SK-N-SH treated with all-trans-retinoic acid at 6 μM for 48 hours (cell line): Measurements from ENCODE around the gene IL1R1.

ENCODE experiments used
- ATAC-seq: fragments of 200-7000 bp; cut with Tn5 transposase; 3 replicates; pipeline ENCODE4 v1.9.1; 2020; ENCODE audit warnings: mild to moderate bottlenecking, moderate library complexity
- ARNTL ChIP-seq: fragments of 450-650 bp; formaldehyde crosslinking; IDR thresholded peaks from 2 replicates; pipeline ENCODE4 v1.5.0; 2020; ENCODE audit warnings: low read depth, mild to moderate bottlenecking, moderate library complexity, borderline replicate concordance
- BACH2 ChIP-seq: fragments of 250-450 bp; sonication (Bioruptor Pico); IDR thresholded peaks from 2 replicates; pipeline ENCODE4 v1.9.0; 2021; ENCODE audit warnings: mild to moderate bottlenecking, borderline replicate concordance
- ESRRG ChIP-seq: fragments of 250-450 bp; sonication (Bioruptor Pico); IDR thresholded peaks from 2 replicates; pipeline ENCODE4 v1.6.1; 2021; ENCODE audit warnings: mild to moderate bottlenecking
- ISL1 ChIP-seq: fragments of 250-450 bp; sonication (Bioruptor Pico); IDR thresholded peaks from 2 replicates; pipeline ENCODE4 v2.1.2; 2022; ENCODE audit warnings: mild to moderate bottlenecking, moderate library complexity
- OSR1 ChIP-seq: fragments of 250-450 bp; sonication (Bioruptor Pico); IDR thresholded peaks from 2 replicates; pipeline ENCODE4 v1.8.0; 2022; ENCODE audit warnings: moderate library complexity, mild to moderate bottlenecking, inconsistent platforms
- PATZ1 ChIP-seq: fragments of 250-450 bp; sonication (Bioruptor Pico); IDR thresholded peaks from 2 replicates; pipeline ENCODE4 v1.8.0; 2020; ENCODE audit warnings: mild to moderate bottlenecking, moderate library complexity, borderline replicate concordance
- PPARA ChIP-seq: fragments of 250-450 bp; sonication (Bioruptor Pico); IDR thresholded peaks from 2 replicates; pipeline ENCODE4 v1.5.0; 2020; ENCODE audit warnings: mild to moderate bottlenecking, borderline replicate concordance
- RARB ChIP-seq: fragments of 250-450 bp; sonication (Bioruptor Pico); IDR thresholded peaks from 2 replicates; pipeline ENCODE4 v1.8.0; 2021; ENCODE audit warnings: mild to moderate bottlenecking, moderate library complexity
- SNAI2 ChIP-seq: fragments of 250-450 bp; sonication (Bioruptor Pico); IDR thresholded peaks from 2 replicates; pipeline ENCODE4 v1.5.0; 2020; ENCODE audit warnings: mild to moderate bottlenecking, moderate library complexity
- TCF4 ChIP-seq: fragments of 250-450 bp; sonication (Bioruptor Pico); IDR thresholded peaks from 2 replicates; pipeline ENCODE4 v1.8.0; 2021; ENCODE audit warnings: mild to moderate bottlenecking, moderate library complexity, borderline replicate concordance
- TOX ChIP-seq: fragments of 250-450 bp; sonication (Bioruptor Pico); IDR thresholded peaks from 2 replicates; pipeline ENCODE4 v1.8.0; 2021; ENCODE audit warnings: mild to moderate bottlenecking, moderate library complexity, borderline replicate concordance
- ZC3H10 ChIP-seq: fragments of 250-450 bp; sonication (Bioruptor Pico); IDR thresholded peaks from 2 replicates; pipeline ENCODE4 v1.5.1; 2021; ENCODE audit warnings: mild to moderate bottlenecking, moderate library complexity
- ZFP3 ChIP-seq: fragments of 250-450 bp; sonication (Bioruptor Pico); IDR thresholded peaks from 2 replicates; pipeline ENCODE4 v1.5.0; 2020; ENCODE audit warnings: mild to moderate bottlenecking, moderate library complexity
- ZFP30 ChIP-seq: fragments of 450-650 bp; formaldehyde crosslinking; IDR thresholded peaks from 2 replicates; pipeline ENCODE4 v1.5.0; 2022; ENCODE audit warnings: mild to moderate bottlenecking, moderate library complexity
- ZNF565 ChIP-seq: fragments of 450-650 bp; formaldehyde crosslinking; conservative IDR thresholded peaks from 2 replicates; pipeline ENCODE4 v1.5.0; 2020; ENCODE audit warnings: low read depth, mild to moderate bottlenecking, moderate library complexity
- ZNF70 ChIP-seq: fragments of 450-650 bp; formaldehyde crosslinking; IDR thresholded peaks from 2 replicates; pipeline ENCODE4 v1.5.0; 2020; ENCODE audit warnings: mild to moderate bottlenecking, moderate library complexity
- ZNF8 ChIP-seq: fragments of 450-650 bp; formaldehyde crosslinking; IDR thresholded peaks from 2 replicates; pipeline ENCODE4 v1.5.0; 2020; ENCODE audit warnings: mild to moderate bottlenecking, moderate library complexity
- TF ChIP-seq, protein P1 (sequence below): fragments of 250-450 bp; sonication (Bioruptor Pico); IDR thresholded peaks from 2 replicates; pipeline ENCODE4 v1.5.1; 2021; ENCODE audit warnings: mild to moderate bottlenecking, moderate library complexity
- TF ChIP-seq, protein P2 (sequence below): fragments of 250-450 bp; sonication (Bioruptor Pico); IDR thresholded peaks from 2 replicates; pipeline ENCODE4 v1.5.1; 2020; ENCODE audit warnings: low read depth, mild to moderate bottlenecking, moderate library complexity
- TF ChIP-seq, protein P3 (sequence below): fragments of 250-450 bp; sonication (Bioruptor Pico); IDR thresholded peaks from 2 replicates; pipeline ENCODE4 v1.5.0; 2020; ENCODE audit warnings: mild to moderate bottlenecking, moderate library complexity

Gene IL1R1

DNA sequence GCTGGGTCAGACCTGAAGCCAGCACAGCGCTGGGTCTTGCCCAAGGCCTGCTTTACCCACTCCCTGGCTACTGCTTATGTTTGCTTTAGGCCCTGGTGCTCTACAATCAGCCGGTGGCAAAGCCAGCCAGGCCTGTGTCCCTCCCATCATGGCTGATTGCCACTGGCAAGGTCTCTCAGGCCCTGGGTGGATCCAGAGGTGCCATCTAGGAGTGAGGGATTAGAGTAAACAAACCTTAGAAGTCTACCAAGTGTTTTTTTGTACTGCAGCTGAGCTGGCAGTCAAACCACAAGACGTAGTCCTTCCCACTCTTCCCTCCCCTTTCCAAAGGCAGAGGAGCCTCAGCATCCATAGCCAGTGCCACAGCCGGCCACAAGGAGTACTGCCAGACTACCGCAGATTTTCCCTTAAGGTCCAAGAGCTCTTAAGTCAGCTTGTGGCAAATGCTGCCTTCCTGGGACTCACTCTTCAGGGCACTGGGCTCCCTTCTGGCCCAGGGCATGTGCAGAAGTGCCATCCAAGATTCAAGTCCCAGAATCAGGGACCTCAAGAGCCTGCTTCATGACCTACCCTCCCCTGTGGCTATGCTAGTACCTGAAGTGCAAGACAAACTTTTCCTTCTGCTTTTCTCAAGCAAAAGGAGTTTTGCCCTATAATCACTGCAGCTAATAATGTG is 64.3 kb downstream of the IL1R1 start:
- TF ChIP-seq ISL1 (CRISPR knock-in tag) = no peak
- no peak for ATAC-seq

DNA sequence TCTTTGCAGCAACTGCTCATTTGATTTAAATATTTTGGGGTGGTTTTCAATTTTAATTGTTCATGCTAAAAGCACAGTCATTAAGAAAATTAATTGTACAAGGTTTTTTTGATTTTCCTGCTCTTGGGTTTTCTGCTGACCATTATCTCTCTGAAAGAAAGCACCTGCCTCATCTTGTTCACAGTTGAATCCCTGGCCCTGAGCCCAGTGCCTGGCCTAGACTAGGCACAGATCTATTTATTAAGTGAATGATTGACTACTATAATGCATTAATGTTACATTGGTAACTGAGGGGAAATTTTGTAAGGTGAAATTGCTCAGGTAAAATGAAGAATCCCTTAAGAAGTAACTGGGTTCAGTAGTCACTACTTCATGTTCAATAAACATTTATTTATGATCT is 66.2 kb downstream of the IL1R1 start:
- TF ChIP-seq ZNF8 (CRISPR knock-in tag) (no peak), RARB (CRISPR knock-in tag) (no peak), PPARA (CRISPR knock-in tag) (no peak), BACH2 (CRISPR knock-in tag) (no peak), ZNF70 (CRISPR knock-in tag) (no peak), ZC3H10 (CRISPR knock-in tag) (no peak), ARNTL (no peak), SNAI2 (CRISPR knock-in tag) (no peak), ISL1 (CRISPR knock-in tag) (no peak), OSR1 (CRISPR knock-in tag) (no peak), PATZ1 (no peak), TCF4 (CRISPR knock-in tag) (no peak), ZFP3 (no peak), TOX (CRISPR knock-in tag) (no peak), ZNF565 (CRISPR knock-in tag) (no peak)
- TF ChIP-seq, protein P1, sequence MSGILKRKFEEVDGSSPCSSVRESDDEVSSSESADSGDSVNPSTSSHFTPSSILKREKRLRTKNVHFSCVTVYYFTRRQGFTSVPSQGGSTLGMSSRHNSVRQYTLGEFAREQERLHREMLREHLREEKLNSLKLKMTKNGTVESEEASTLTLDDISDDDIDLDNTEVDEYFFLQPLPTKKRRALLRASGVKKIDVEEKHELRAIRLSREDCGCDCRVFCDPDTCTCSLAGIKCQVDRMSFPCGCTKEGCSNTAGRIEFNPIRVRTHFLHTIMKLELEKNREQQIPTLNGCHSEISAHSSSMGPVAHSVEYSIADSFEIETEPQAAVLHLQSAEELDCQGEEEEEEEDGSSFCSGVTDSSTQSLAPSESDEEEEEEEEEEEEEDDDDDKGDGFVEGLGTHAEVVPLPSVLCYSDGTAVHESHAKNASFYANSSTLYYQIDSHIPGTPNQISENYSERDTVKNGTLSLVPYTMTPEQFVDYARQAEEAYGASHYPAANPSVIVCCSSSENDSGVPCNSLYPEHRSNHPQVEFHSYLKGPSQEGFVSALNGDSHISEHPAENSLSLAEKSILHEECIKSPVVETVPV = no peak
- TF ChIP-seq, protein P2, sequence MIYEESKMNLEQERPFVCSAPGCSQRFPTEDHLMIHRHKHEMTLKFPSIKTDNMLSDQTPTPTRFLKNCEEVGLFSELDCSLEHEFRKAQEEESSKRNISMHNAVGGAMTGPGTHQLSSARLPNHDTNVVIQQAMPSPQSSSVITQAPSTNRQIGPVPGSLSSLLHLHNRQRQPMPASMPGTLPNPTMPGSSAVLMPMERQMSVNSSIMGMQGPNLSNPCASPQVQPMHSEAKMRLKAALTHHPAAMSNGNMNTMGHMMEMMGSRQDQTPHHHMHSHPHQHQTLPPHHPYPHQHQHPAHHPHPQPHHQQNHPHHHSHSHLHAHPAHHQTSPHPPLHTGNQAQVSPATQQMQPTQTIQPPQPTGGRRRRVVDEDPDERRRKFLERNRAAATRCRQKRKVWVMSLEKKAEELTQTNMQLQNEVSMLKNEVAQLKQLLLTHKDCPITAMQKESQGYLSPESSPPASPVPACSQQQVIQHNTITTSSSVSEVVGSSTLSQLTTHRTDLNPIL = no peak
- TF ChIP-seq, protein P3, sequence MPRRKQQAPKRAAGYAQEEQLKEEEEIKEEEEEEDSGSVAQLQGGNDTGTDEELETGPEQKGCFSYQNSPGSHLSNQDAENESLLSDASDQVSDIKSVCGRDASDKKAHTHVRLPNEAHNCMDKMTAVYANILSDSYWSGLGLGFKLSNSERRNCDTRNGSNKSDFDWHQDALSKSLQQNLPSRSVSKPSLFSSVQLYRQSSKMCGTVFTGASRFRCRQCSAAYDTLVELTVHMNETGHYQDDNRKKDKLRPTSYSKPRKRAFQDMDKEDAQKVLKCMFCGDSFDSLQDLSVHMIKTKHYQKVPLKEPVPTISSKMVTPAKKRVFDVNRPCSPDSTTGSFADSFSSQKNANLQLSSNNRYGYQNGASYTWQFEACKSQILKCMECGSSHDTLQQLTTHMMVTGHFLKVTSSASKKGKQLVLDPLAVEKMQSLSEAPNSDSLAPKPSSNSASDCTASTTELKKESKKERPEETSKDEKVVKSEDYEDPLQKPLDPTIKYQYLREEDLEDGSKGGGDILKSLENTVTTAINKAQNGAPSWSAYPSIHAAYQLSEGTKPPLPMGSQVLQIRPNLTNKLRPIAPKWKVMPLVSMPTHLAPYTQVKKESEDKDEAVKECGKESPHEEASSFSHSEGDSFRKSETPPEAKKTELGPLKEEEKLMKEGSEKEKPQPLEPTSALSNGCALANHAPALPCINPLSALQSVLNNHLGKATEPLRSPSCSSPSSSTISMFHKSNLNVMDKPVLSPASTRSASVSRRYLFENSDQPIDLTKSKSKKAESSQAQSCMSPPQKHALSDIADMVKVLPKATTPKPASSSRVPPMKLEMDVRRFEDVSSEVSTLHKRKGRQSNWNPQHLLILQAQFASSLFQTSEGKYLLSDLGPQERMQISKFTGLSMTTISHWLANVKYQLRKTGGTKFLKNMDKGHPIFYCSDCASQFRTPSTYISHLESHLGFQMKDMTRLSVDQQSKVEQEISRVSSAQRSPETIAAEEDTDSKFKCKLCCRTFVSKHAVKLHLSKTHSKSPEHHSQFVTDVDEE (CRISPR knock-in tag) = no peak
- no peak for ATAC-seq

DNA sequence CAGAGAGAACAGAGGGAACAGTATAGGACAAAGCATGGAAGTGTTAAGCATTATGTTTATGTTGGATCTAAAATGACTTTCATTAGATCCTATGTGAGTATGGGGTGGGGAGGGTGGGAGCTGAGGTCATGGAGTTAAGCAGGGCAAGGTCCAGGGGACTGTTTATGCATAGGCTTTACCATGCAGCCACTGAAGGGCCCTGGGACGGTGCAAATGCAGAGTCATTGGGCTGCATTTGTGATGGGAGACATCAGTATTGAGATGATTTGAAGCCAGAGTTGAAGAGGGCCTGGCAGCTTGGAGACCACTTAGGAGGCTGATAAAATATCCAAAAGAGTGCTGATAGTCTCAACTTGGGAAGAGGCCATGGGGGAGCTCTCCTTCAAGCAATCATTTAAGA is 66.9 kb downstream of the IL1R1 start:
- TF ChIP-seq ESRRG (no peak), ISL1 (CRISPR knock-in tag) (no peak), BACH2 (CRISPR knock-in tag) (no peak), ZNF565 (CRISPR knock-in tag) (no peak), ZFP30 (no peak), PPARA (CRISPR knock-in tag) (no peak)
- no peak for ATAC-seq

DNA sequence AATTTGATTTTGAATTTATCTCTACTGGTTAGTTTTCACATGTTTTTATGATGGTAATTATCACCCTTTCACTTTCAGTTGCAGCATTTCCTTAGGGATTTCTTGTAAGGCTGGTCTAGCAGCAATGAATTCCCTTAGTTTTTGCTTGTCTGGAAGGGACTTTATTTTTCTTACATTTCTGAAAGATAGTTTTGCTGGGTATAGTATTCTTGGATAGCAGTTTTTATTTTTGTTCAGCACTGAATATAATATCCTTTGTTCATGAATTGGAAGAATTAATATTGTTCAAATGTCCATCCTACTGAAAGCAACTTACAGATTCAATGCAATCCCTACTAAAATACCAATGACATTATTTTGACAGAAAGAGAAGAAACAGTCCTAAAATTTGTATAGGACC is 74.5 kb downstream of the IL1R1 start:
- ATAC-seq = no peak
- no peak for TF ChIP-seq ZFP3
- no peak for TF ChIP-seq OSR1 (CRISPR knock-in tag)
